Ovary (tissue), 3 donors: ENCODE measurements around the gene KRCC1.

Experiments used
- CTCF ChIP-seq, 3 donors: fragments of 450-650 bp in 2 of 3; fragments of 200-600 bp in 1 of 3; IDR thresholded peaks; one replicate each; pipeline versions ENCODE4 v1.5.1 to v1.8.0; 2016 to 2022; ENCODE audit warnings: antibody characterized with exemption in 3 of 3, mild to moderate bottlenecking in 1 of 3
- EP300 ChIP-seq: sonication (generic); formaldehyde crosslinking; IDR thresholded peaks from one replicate; pipeline ENCODE4 v1.6.1; 2017; ENCODE audit warnings: antibody characterized with exemption
- POLR2A ChIP-seq: fragments of 450-650 bp; IDR thresholded peaks from one replicate; pipeline ENCODE4 v1.6.1; 2017; ENCODE audit warnings: antibody characterized with exemption, mild to moderate bottlenecking, moderate library complexity
- donor health status: DM: no; HTN: no; CAD: no.

GRCh38 chr2:88060907-88061275 lies 5.3 kb upstream of the KRCC1 start:
- TF ChIP-seq CTCF (IDR thresholded peaks at IDR 0.05) (no peak), POLR2A (no peak), EP300 (no peak)
